Mesendoderm (in vitro differentiated cells): ENCODE results near the gene ADAM23.

Experiments used
- DNase-seq: peaks from one replicate; pipeline ENCODE4 v3.0.0; 2013
- H2AK5ac ChIP-seq: 2 replicates; pipeline ENCODE4 v1.6.1; 2013; ENCODE audit warnings: low read length, inconsistent platforms
- H2BK120ac ChIP-seq: 2 replicates; pipeline ENCODE4 v1.6.1; 2013; ENCODE audit warnings: low read depth, mild to moderate bottlenecking, low read length, moderate library complexity, mixed read lengths
- H2BK15ac ChIP-seq: replicated peaks from 2 replicates; pipeline ENCODE4 v1.6.1; 2013; ENCODE audit warnings: low read depth, mild to moderate bottlenecking, moderate library complexity
- H2BK5ac ChIP-seq: 2 replicates; pipeline ENCODE4 v1.6.1; 2013; ENCODE audit warnings: low read length, inconsistent platforms
- H3K18ac ChIP-seq: 2 replicates; pipeline ENCODE4 v1.6.1; 2013; ENCODE audit warnings: mild to moderate bottlenecking, low read length, mixed read lengths
- H3K23ac ChIP-seq: one replicate; pipeline ENCODE4 v1.6.1; 2013; ENCODE audit warnings: low read length
- H3K27ac ChIP-seq: 2 replicates; pipeline ENCODE4 v1.5.1; 2013; ENCODE audit warnings: low read depth, mild to moderate bottlenecking, inconsistent platforms, low read length, moderate library complexity
- H3K27me3 ChIP-seq: 2 replicates; pipeline ENCODE4 v1.6.1; 2013; ENCODE audit warnings: low read length, control low read depth, mild to moderate bottlenecking, inconsistent platforms; ENCODE audit not compliant: insufficient read depth, poor library complexity
- H3K36me3 ChIP-seq: 2 replicates; pipeline ENCODE4 v1.6.1; 2013; ENCODE audit warnings: low read length, inconsistent platforms; ENCODE audit not compliant: control insufficient read depth, insufficient read depth
- H3K4ac ChIP-seq: one replicate; pipeline ENCODE4 v1.6.1; 2013; ENCODE audit warnings: low read depth, mild to moderate bottlenecking, low read length, moderate library complexity
- H3K4me1 ChIP-seq: 2 replicates; pipeline ENCODE4 v1.6.1; 2013; ENCODE audit warnings: low read depth, low read length, inconsistent platforms; ENCODE audit not compliant: control insufficient read depth
- H3K4me2 ChIP-seq: 2 replicates; pipeline ENCODE4 v1.6.1; 2013; ENCODE audit warnings: low read length
- H3K4me3 ChIP-seq: 2 replicates; pipeline ENCODE4 v1.5.1; 2013; ENCODE audit warnings: mild to moderate bottlenecking, low read length
- H3K56ac ChIP-seq: one replicate; pipeline ENCODE4 v1.6.1; 2013; ENCODE audit warnings: low read length
- H3K79me1 ChIP-seq: 2 replicates; pipeline ENCODE4 v1.6.1; 2013; ENCODE audit warnings: low read length, inconsistent platforms
- H3K79me2 ChIP-seq: 2 replicates; pipeline ENCODE4 v1.6.1; 2013; ENCODE audit warnings: mild to moderate bottlenecking, low read length; ENCODE audit not compliant: control insufficient read depth, insufficient read depth
- H3K9ac ChIP-seq: 2 replicates; pipeline ENCODE4 v1.6.1; 2013; ENCODE audit warnings: low read length, inconsistent platforms
- H4K5ac ChIP-seq: one replicate; pipeline ENCODE4 v1.6.1; 2013; ENCODE audit warnings: low read length
- H4K8ac ChIP-seq: one replicate; pipeline ENCODE4 v1.6.1; 2013; ENCODE audit warnings: low read depth, mild to moderate bottlenecking, control low read depth, low read length, moderate library complexity
- WGBS: extraction: QIAGEN DNeasy Blood & Tissue Kit; methylation state at CpG from one replicate; pipeline ENCODE4 v1.1.7; 2013; ENCODE audit warnings: low lambda C conversion rate, missing lambda C conversion rate; ENCODE audit not compliant: insufficient coverage; ENCODE audit errors: extremely low coverage; 5-methylcytosine and 5-hydroxymethylcytosine counted together

Gene ADAM23

DNA sequence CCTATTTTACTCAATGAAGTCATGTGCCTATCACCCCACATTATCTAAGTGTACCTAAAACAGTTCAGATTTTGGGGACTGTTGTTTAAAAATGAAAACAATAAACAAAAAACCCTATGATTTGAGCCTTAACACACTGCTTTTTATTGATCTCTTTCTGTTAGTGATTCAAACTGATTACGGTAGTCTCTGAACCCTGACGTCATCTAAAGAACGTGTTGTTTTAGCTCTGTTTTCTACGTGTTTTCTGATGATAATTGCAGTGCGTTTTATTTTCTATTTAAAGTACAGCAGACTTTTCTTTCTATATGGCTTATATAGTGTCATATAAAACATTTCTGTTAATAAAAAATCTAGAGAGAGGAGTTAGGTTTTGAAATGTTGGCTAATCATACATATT lies 105.1 kb downstream of the ADAM23 start:
- no peak overlapping the region for H3K9ac ChIP-seq
- H3K4me1 ChIP-seq, result no peaks in the 10 kb centered on the region
- no peak overlapping the region for H3K4me2 ChIP-seq
- no peak overlapping the region for H3K18ac ChIP-seq
- H3K56ac ChIP-seq, result no peak overlapping the region
- H2BK15ac ChIP-seq, result no peak overlapping the region
- no peak overlapping the region for H2BK120ac ChIP-seq
- no peak overlapping the region for H3K23ac ChIP-seq
- no peaks in the 10 kb centered on the region for H3K27me3 ChIP-seq
- no peak overlapping the region for H2AK5ac ChIP-seq
- no peak overlapping the region for H4K5ac ChIP-seq
- no peak overlapping the region for H3K4ac ChIP-seq
- H3K4me3 ChIP-seq, result no peak overlapping the region
- no peak for DNase-seq
- H4K8ac ChIP-seq, result no peak overlapping the region
- no peaks in the 10 kb centered on the region for H3K79me2 ChIP-seq
- WGBS, result no CpG with 5 or more reads among the region's 5 CpGs
- no peaks in the 10 kb centered on the region for H3K36me3 ChIP-seq
- H2BK5ac ChIP-seq, result no peak overlapping the region
- no peaks in the 10 kb centered on the region for H3K79me1 ChIP-seq
- no peak overlapping the region for H3K27ac ChIP-seq

DNA sequence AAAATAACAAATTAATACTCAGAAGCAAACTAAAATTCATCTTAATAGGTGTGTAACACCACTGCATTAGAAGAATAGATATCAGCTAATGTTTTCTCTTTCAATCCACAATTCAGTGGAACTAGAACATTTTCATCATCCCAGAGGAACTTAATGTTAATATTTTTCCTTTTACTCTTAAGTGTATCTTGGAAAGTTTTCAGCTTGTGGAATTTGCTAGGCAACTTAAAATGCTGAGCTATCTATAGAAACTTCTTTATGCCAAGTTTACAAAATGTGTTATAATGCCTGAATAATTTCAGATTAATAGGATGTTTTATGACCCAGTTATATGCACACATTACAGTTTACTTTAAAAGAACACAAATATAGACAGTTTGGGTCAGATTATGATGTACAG lies 112.4 kb downstream of the ADAM23 start:
- Histone ChIP-seq H4K5ac (no peak overlapping the region), H2AK5ac (no peak overlapping the region), H2BK15ac (no peak overlapping the region), H3K4ac (no peak overlapping the region), H3K79me2 (no peaks in the 10 kb centered on the region), H3K9ac (no peak overlapping the region), H4K8ac (no peak overlapping the region), H3K23ac (no peak overlapping the region), H3K27ac (no peak overlapping the region), H3K4me2 (no peak overlapping the region), H3K56ac (no peak overlapping the region), H2BK120ac (no peak overlapping the region), H3K79me1 (no peaks in the 10 kb centered on the region), H3K36me3 (no peaks in the 10 kb centered on the region), H3K27me3 (no peaks in the 10 kb centered on the region), H3K18ac (no peak overlapping the region), H3K4me3 (no peak overlapping the region), H3K4me1 (no peaks in the 10 kb centered on the region), H2BK5ac (no peak overlapping the region)
- DNase-seq, result no peak

DNA sequence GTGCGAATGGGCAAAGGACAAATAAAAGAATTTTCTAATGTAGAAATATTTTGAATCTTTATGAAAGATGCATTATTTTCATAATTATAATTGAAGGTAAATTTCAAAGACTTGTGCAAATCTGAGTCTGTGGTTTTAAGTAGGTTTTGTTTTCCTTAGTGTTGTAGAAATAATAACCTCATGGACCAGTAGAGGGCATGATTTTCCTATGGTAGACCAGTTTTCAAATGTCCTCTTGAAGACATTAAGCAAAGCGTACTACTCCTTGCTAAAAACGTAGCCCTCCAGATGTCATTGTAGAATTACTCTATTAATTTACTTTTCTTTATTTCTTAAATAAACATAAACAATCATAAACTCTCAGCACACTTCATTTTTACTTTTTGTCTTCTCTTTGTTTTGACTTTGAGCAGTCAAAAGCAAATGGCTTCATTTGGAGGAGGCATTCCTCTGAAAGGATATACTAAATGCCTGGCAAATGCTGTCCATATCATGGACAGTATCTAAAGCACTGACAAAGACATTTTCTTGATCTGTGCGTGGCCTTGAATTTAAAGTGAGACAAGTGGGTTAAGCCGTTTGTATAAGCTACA lies 113.1 kb downstream of the ADAM23 start:
- no peak overlapping the region for H2BK15ac ChIP-seq
- no peaks in the 10 kb centered on the region for H3K36me3 ChIP-seq
- H3K23ac ChIP-seq, result no peak overlapping the region
- H4K8ac ChIP-seq, result no peak overlapping the region
- H3K4me1 ChIP-seq, result no peaks in the 10 kb centered on the region
- no peak overlapping the region for H2AK5ac ChIP-seq
- WGBS, result no CpG with 5 or more reads among the region's 5 CpGs
- no peaks in the 10 kb centered on the region for H3K79me2 ChIP-seq
- H3K27ac ChIP-seq, result no peak overlapping the region
- H3K4ac ChIP-seq, result no peak overlapping the region
- no peak overlapping the region for H3K4me2 ChIP-seq
- H2BK120ac ChIP-seq, result no peak overlapping the region
- H3K79me1 ChIP-seq, result no peaks in the 10 kb centered on the region
- H3K18ac ChIP-seq, result no peak overlapping the region
- no peak overlapping the region for H3K9ac ChIP-seq
- no peak overlapping the region for H2BK5ac ChIP-seq
- H3K4me3 ChIP-seq, result no peak overlapping the region
- H4K5ac ChIP-seq, result no peak overlapping the region
- no peak overlapping the region for H3K56ac ChIP-seq
- no peaks in the 10 kb centered on the region for H3K27me3 ChIP-seq
- DNase-seq, result peak; percentile 61

DNA sequence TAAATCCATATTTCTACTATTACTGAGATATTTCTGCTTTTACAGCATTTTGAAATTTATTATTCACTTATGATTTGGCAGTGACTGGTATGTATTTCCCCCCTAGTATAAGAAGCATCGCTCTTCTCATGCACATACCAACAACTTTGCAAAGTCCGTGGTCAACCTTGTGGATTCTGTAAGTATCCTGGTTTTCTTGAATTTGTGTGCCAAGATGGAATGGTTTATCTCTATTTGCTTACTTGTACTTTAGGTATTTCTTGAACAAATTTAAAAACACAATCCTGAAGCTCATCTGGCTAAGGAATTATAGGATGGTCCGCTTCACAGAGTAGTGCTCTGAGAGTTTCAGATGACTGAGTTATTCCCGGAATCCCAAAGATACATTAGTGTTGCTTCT lies 114.0 kb downstream of the ADAM23 start:
- Histone ChIP-seq H3K36me3 (no peaks in the 10 kb centered on the region), H3K4ac (no peak overlapping the region), H3K4me1 (no peaks in the 10 kb centered on the region), H2BK120ac (no peak overlapping the region), H3K27ac (no peak overlapping the region), H2BK5ac (no peak overlapping the region), H4K8ac (no peak overlapping the region), H4K5ac (no peak overlapping the region), H3K18ac (no peak overlapping the region), H3K79me1 (no peaks in the 10 kb centered on the region), H3K79me2 (no peaks in the 10 kb centered on the region), H3K56ac (no peak overlapping the region), H2AK5ac (no peak overlapping the region), H3K9ac (no peak overlapping the region), H3K27me3 (no peaks in the 10 kb centered on the region), H2BK15ac (no peak overlapping the region), H3K4me2 (no peak overlapping the region), H3K4me3 (no peak overlapping the region), H3K23ac (no peak overlapping the region)
- no peak for DNase-seq
- WGBS, result no CpG with 5 or more reads among the region's 4 CpGs

DNA sequence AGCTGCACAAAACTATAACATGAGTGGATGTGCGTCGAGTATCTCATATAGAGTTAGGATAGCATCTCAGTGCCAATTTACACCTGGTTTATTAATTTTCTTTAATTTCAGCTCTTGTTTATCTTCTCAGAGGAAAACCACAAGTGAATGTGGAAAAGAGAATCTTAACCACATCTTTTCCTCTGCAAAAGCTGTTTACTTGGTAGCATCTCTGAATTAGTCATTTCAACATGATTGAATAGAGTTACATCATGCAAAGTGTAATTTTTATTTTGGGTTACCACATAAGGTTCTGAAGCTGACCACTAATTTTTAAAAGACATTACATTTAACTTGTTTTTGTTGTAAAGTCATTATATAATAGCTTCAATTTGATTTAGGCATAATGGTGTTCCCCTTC lies 115.2 kb downstream of the ADAM23 start:
- H3K4me2 ChIP-seq, result no peak overlapping the region
- no peak overlapping the region for H3K23ac ChIP-seq
- no peak overlapping the region for H3K9ac ChIP-seq
- H3K27ac ChIP-seq, result no peak overlapping the region
- no peak overlapping the region for H4K8ac ChIP-seq
- H2BK5ac ChIP-seq, result no peak overlapping the region
- no peaks in the 10 kb centered on the region for H3K79me1 ChIP-seq
- no peak for DNase-seq
- H3K36me3 ChIP-seq, result no peaks in the 10 kb centered on the region
- H2AK5ac ChIP-seq, result no peak overlapping the region
- H3K79me2 ChIP-seq, result no peaks in the 10 kb centered on the region
- no peak overlapping the region for H3K18ac ChIP-seq
- H2BK15ac ChIP-seq, result no peak overlapping the region
- H3K4ac ChIP-seq, result no peak overlapping the region
- H4K5ac ChIP-seq, result no peak overlapping the region
- H3K56ac ChIP-seq, result no peak overlapping the region
- no peak overlapping the region for H3K4me3 ChIP-seq
- no CpG with 5 or more reads among the region's 2 CpGs for WGBS
- H3K27me3 ChIP-seq, result no peaks in the 10 kb centered on the region
- H2BK120ac ChIP-seq, result no peak overlapping the region
- H3K4me1 ChIP-seq, result no peaks in the 10 kb centered on the region

DNA sequence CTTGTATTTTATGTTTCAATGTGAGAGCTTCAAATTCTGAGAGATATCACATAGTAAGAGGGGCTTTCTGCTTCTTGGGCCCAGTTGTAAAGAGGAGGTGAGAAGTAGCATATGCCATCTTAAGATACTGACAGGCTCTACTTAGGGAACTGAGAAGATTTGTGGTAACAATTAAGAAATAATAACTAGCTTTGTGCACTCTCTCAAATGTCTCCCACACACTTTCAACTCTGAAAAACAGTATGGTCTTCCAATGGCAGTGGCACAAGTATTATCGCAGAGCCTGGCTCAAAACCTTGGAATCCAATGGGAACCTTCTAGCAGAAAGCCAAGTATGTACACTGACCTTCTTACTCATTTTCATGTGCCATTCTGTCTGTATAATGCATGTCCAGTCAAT lies 118.6 kb downstream of the ADAM23 start:
- Histone ChIP-seq H3K56ac (no peak overlapping the region), H3K36me3 (no peaks in the 10 kb centered on the region), H3K23ac (no peak overlapping the region), H3K4me1 (no peaks in the 10 kb centered on the region), H2BK120ac (no peak overlapping the region), H2BK5ac (no peak overlapping the region), H3K79me2 (no peaks in the 10 kb centered on the region), H2AK5ac (no peak overlapping the region), H3K4ac (no peak overlapping the region), H2BK15ac (no peak overlapping the region), H3K9ac (no peak overlapping the region), H3K27ac (no peak overlapping the region), H3K4me2 (no peak overlapping the region), H4K5ac (no peak overlapping the region), H3K4me3 (no peak overlapping the region), H3K79me1 (no peaks in the 10 kb centered on the region), H3K18ac (no peak overlapping the region), H3K27me3 (no peaks in the 10 kb centered on the region), H4K8ac (no peak overlapping the region)
- DNase-seq, result no peak
- WGBS, result no CpG with 5 or more reads among the region's 1 CpG
